ENCODE results near the gene RNF212. TPM values are rescaled to one million over a fixed set of nuclear protein-coding genes. Genes with fewer than 3 reads are reported as not detected.

The RNF212 gene
- total RNA-seq, 1 experiment from 2014 or later: not detected

DNA sequence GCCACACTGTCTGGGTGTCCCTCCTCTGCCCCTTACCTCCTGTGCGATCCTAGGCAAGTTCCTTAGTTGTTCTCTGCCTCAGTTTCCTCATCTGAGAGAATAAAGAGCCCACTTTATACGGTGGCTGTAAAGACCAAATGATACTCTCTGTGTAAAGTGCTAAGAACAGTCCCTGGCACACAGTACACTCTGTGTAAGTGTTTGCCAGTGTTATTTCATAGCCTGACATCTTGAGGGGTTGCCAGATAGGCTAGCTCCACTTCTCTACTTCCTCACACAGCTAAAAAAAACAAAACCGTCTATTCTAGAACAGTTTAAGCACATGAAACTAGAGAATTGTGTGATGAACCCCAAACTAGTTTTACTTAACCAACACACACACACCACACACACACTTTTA lies 42.0 kb upstream of the RNF212 start:
- Histone ChIP-seq H3K4me1 (no peaks in the 10 kb centered on the region), H3K27me3 (replicated peaks; ENCODE audit: control insufficient read depth, insufficient read depth, low read length) (no peaks in the 10 kb centered on the region), H3K4me3 (ENCODE audit: low read depth, low read length) (no peak overlapping the region), H3K36me3 (ENCODE audit: control insufficient read depth, insufficient read depth, low read length) (no peaks in the 10 kb centered on the region), H3K9me3 (peaks cover 7% of the 10 kb centered on the region)
- no TSS peak for BruUV-seq (replicated peaks)
- DNase-seq: no peak
- ChIA-PET CTCF (no interaction called here), POLR2A (interaction anchor here (0.6 kb wide), 1 partner anchor 193 kb away, joined by 4 read pairs; no protein-coding TSS in a partner anchor)
- no peak overlapping the region for H3K4me3 Mint-ChIP-seq (ENCODE audit: unreplicated experiment)
- peaks cover 17% of the 10 kb centered on the region for H3K27me3 Mint-ChIP-seq (ENCODE audit: insufficient read depth, unreplicated experiment)
- H3K9me3 Mint-ChIP-seq (ENCODE audit: unreplicated experiment): no peaks in the 10 kb centered on the region
- H3K36me3 Mint-ChIP-seq (ENCODE audit: insufficient read depth, unreplicated experiment): no peaks in the 10 kb centered on the region
- H3K27ac Mint-ChIP-seq (ENCODE audit: unreplicated experiment): no peak overlapping the region
- TF ChIP-seq, protein P1, sequence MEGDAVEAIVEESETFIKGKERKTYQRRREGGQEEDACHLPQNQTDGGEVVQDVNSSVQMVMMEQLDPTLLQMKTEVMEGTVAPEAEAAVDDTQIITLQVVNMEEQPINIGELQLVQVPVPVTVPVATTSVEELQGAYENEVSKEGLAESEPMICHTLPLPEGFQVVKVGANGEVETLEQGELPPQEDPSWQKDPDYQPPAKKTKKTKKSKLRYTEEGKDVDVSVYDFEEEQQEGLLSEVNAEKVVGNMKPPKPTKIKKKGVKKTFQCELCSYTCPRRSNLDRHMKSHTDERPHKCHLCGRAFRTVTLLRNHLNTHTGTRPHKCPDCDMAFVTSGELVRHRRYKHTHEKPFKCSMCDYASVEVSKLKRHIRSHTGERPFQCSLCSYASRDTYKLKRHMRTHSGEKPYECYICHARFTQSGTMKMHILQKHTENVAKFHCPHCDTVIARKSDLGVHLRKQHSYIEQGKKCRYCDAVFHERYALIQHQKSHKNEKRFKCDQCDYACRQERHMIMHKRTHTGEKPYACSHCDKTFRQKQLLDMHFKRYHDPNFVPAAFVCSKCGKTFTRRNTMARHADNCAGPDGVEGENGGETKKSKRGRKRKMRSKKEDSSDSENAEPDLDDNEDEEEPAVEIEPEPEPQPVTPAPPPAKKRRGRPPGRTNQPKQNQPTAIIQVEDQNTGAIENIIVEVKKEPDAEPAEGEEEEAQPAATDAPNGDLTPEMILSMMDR (IDR thresholded peaks at IDR 0.05; ENCODE audit: insufficient read depth in 1 of 2, low read depth in 1 of 2, low read length in 1 of 2, severe bottlenecking in 1 of 2, unreplicated experiment in 1 of 2): no peak
- intact Hi-C loops (cut with micrococcal nuclease; ENCODE audit: unreplicated experiment): no loop called here
- H3K4me1 Mint-ChIP-seq (ENCODE audit: low read depth, unreplicated experiment): no peaks in the 10 kb centered on the region

DNA sequence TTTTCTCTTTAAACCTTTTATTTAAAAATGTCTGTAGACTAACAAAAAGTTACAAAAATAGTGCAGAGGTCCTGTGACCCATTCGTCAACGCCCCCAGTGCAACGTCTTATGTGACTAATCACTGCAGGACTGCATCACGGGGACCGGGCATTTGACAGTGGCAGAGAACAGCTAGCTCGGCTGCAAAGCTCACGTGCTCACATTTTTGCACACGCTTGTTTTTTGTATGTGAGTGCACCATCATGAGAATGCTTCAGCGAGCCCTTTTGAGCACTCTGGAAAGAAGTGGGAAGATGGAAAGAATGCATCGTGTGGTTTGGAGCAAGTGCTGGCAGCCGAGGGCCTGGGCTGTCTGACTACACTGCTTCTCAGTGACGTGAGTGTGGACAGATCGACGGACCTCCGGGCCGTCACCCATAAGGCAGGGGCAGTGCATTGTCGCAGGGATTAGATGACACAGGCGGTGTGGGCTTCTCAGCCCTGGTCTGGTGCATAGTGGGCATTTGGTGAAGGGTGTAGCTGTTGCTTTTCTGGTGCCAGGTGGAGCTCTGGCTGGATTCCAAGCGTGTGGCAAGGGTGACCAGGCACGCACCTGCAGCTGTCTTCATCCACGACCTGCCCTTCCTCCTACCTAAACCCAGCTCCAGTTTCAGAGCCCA lies 41.3 kb upstream of the RNF212 start:
- H3K9me3 ChIP-seq: peaks cover 7% of the 10 kb centered on the region
- no peak overlapping the region for H3K4me3 ChIP-seq (ENCODE audit: low read depth, low read length)
- no peak overlapping the region for H3K4me3 Mint-ChIP-seq (ENCODE audit: unreplicated experiment)
- no peaks in the 10 kb centered on the region for H3K36me3 ChIP-seq (ENCODE audit: control insufficient read depth, insufficient read depth, low read length)
- ChIA-PET CTCF (no interaction called here), POLR2A (no interaction called here)
- H3K4me1 ChIP-seq: no peaks in the 10 kb centered on the region
- no TSS peak for BruUV-seq (replicated peaks)
- H3K36me3 Mint-ChIP-seq (ENCODE audit: insufficient read depth, unreplicated experiment): no peaks in the 10 kb centered on the region
- H3K4me1 Mint-ChIP-seq (ENCODE audit: low read depth, unreplicated experiment): no peaks in the 10 kb centered on the region
- no peak overlapping the region for H3K27ac Mint-ChIP-seq (ENCODE audit: unreplicated experiment)
- no peak for DNase-seq
- H3K27me3 ChIP-seq (replicated peaks; ENCODE audit: control insufficient read depth, insufficient read depth, low read length): no peaks in the 10 kb centered on the region
- H3K27me3 Mint-ChIP-seq (ENCODE audit: insufficient read depth, unreplicated experiment): peaks cover 17% of the 10 kb centered on the region
- TF ChIP-seq, protein P1 (IDR thresholded peaks at IDR 0.05; ENCODE audit: insufficient read depth in 1 of 2, low read depth in 1 of 2, low read length in 1 of 2, severe bottlenecking in 1 of 2, unreplicated experiment in 1 of 2): no peak
- no peaks in the 10 kb centered on the region for H3K9me3 Mint-ChIP-seq (ENCODE audit: unreplicated experiment)
- intact Hi-C loops (cut with micrococcal nuclease; ENCODE audit: unreplicated experiment): no loop called here

DNA sequence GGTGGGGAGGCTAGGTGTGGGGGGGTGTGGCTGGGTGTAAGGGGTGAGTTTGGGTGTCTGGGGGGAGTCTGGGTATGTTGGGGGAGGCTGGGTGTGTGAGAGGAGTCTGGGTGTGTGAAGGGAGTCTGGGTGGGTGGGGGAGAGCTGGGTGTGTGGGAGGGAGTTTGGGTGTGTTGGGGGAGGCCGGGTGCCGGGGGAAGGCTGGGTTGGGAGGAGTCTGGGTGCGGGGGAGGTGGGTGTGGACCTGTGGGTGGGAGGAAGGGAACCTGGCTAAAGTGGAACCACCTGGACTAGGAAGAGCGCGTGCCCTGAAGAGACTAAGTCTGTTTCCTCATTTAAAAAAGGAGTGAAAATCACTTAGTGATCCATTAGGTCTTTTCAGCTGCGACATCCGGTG lies 40.8 kb upstream of the RNF212 start:
- no peak overlapping the region for H3K4me3 ChIP-seq (ENCODE audit: low read depth, low read length)
- TF ChIP-seq, protein P1 (IDR thresholded peaks at IDR 0.05; ENCODE audit: insufficient read depth in 1 of 2, low read depth in 1 of 2, low read length in 1 of 2, severe bottlenecking in 1 of 2, unreplicated experiment in 1 of 2): no peak
- Mint-ChIP-seq H3K4me1 (ENCODE audit: low read depth, unreplicated experiment) (no peaks in the 10 kb centered on the region), H3K4me3 (ENCODE audit: unreplicated experiment) (no peak overlapping the region), H3K27me3 (ENCODE audit: insufficient read depth, unreplicated experiment) (peaks cover 17% of the 10 kb centered on the region), H3K27ac (ENCODE audit: unreplicated experiment) (no peak overlapping the region), H3K36me3 (ENCODE audit: insufficient read depth, unreplicated experiment) (no peaks in the 10 kb centered on the region), H3K9me3 (ENCODE audit: unreplicated experiment) (no peaks in the 10 kb centered on the region)
- ChIA-PET CTCF (interaction anchor here (0.6 kb wide), 1 partner anchor 19 kb away, joined by 3 read pairs; no protein-coding TSS in a partner anchor), POLR2A (no interaction called here)
- BruUV-seq (replicated peaks): no TSS peak
- H3K36me3 ChIP-seq (ENCODE audit: control insufficient read depth, insufficient read depth, low read length): no peaks in the 10 kb centered on the region
- peaks cover 7% of the 10 kb centered on the region for H3K9me3 ChIP-seq
- intact Hi-C loops (cut with micrococcal nuclease; ENCODE audit: unreplicated experiment): no loop called here
- no peaks in the 10 kb centered on the region for H3K27me3 ChIP-seq (replicated peaks; ENCODE audit: control insufficient read depth, insufficient read depth, low read length)
- H3K4me1 ChIP-seq: no peaks in the 10 kb centered on the region
- DNase-seq: no peak
